Activated T-cell treated with anti-CD3 and anti-CD28 coated beads for 24 hours (primary cell): ENCODE measurements around the gene KRT33A.

Experiments used
- DNase-seq: peaks from one replicate; pipeline ENCODE4 v3.0.0-alpha.2; 2020; ENCODE audit warnings: low read depth

KRT33A gene

DNA sequence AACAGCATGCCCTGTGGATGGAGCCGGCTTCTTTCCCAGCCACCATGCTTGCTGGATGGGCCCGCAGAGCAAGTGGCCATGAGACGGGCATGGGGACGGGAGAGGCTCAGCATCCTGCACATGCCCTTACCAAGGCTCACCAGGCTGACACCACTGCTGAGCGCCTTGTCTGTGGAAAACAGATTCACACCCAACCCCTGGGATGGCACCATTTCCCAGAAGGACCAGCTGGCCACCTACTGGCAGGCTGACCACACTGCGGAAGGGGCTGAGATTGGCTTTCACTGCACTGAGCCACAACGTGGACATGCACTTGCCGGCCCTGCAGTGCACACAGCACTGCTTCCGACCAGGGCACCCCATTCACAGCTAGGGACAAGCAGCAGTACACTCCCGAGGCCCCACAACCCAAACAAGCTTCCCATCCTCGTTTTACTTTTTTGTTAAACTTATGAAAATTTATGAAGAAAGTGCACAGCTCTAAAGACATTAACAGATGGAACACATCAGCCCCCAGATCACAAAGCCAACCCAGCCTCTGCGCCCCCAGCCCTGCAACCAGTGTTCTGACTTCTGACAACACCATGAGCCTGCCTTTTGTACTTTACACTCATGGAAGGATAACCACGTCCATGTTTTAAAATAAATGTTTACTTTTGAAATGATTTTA is 21.2 kb downstream of the KRT33A start:
- no peak for DNase-seq

DNA sequence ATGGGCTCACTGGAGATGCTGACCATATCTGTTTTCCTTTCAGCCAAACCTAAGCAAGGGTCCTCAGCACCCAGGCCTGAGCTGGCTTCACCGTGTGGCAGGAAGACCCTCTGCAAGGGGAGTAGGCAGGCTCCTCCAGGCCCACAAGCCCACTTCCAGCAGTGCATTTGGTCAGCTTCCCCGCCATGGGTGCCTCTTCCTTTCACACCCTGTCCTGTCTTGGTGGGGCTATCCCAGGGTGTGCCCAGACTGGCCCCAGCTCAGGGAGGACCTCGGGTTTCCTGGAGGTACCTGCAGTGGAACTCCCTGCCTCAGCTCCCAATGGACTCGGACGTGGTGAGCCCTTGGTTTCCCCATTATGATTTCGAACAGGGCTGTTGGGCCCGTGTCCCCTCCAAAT is 22.4 kb downstream of the KRT33A start:
- DNase-seq, result no peak

DNA sequence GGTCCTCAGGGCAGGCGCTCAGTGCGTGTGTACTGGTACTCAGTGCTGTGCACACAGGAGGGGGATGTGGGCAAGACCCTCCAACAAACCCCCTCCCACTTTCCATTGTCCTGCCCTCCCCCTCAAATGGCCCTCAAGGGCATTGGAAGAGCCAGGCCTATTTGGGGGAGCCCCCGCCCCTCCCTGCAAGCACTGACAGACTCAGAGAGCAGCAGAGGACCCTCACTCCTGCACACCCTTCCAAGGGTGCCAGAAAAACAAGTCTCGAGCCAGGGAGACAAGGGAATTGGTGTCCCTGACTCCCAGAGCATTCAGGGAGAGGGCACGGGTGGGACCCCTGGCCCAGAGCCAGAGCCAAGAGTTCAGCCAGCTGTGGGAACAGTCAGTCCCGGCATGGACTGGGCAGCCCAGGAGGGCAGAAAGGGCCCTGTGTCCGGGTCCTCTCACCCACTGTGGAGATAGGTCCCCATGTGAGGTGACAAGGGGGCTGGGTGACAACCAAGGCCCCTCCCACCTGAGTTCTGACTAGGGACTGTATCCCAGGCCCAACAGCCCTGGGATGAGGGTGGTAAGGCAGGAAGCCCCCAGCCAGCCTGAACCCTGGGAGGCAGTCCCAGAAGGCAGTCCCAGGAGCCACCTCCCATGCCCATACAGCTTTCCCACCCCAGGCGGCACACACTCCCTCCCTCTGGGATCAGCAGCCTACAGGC is 23.1 kb downstream of the KRT33A start:
- DNase-seq, result no peak

DNA sequence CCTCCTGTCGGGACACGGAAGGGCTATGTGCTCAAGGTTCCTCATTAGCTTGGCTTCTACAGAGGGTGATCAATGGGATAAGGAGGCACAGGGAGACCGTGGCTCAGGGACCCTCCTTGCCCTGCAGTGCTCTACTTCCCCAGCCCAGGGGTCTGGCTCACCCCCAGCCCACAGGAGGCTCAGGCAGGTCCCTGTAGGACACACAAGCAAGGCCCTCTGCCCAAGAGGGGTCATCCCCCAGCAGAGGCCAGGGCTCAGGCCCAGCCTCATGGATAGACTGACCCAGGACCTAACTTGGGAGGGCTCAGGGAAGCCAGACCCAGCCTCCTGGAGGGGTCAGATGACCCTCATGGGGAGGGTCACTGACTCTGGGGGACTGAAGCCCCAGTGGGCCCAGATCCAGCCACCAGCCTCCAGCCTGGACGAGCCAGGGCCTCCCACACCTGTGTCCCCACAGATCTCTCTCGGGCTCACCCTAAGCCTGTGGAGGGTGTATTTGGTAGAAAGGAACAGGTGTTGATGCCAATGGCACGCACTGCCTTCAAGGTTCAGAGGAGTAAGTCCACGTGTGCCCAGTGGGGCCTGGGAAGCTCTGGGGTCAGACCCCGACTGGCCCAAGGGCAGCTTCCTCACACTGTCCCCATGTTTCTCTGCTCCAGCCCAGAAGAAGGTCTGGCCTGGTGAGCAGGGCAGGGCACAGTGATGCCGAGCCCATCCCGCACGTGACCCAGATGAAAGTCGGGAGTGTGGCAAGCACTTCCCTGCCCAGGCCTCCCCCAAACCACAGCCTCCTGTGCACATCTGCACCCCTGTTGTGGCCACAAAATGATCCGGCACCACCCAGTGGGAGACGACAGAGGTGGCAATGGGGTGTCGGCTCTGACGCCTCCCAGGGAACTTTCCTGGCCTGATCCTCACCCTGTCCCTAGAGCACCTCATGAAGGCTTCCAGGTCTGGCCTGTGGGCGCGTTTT is 24.2 kb downstream of the KRT33A start:
- no peak for DNase-seq

DNA sequence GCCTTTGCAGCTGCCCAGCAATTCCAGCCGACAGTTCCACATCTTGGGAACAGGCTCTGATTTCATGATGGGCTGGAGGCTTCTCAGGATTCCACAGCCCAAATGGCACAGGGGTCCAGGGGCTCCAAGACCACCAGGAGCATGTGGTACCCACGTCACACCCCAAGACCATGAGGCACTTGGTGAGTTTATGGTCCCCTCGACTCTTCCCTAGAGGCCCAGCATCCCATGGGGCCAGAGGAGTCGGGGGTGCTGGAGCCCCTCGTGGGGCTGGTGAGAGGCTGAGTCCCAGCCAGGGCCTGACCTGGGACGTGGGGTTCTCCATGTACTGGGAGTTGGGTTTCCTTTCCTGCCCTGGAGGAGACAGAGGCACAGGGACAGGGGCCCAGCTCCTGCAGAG is 25.0 kb downstream of the KRT33A start:
- no peak for DNase-seq

DNA sequence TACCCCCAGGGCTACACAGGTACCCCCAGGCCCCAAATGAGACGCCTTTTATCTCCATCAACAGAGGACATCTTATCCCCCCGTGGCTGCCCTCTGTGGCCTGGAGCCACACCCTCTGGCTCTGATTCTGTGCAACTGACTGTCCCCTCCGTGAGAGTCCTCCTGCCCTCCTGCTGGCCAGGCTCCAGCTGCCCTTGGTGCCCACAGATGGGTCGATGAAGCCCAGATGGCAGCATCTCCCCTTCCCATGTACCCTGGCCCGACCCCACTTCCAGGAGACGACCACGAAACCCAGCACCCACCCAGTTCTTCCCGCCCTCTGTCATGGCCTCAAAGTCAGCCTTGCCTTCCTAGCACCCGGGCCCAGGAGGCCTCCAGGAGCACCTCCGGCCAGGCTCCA is 25.5 kb downstream of the KRT33A start:
- no peak for DNase-seq

DNA sequence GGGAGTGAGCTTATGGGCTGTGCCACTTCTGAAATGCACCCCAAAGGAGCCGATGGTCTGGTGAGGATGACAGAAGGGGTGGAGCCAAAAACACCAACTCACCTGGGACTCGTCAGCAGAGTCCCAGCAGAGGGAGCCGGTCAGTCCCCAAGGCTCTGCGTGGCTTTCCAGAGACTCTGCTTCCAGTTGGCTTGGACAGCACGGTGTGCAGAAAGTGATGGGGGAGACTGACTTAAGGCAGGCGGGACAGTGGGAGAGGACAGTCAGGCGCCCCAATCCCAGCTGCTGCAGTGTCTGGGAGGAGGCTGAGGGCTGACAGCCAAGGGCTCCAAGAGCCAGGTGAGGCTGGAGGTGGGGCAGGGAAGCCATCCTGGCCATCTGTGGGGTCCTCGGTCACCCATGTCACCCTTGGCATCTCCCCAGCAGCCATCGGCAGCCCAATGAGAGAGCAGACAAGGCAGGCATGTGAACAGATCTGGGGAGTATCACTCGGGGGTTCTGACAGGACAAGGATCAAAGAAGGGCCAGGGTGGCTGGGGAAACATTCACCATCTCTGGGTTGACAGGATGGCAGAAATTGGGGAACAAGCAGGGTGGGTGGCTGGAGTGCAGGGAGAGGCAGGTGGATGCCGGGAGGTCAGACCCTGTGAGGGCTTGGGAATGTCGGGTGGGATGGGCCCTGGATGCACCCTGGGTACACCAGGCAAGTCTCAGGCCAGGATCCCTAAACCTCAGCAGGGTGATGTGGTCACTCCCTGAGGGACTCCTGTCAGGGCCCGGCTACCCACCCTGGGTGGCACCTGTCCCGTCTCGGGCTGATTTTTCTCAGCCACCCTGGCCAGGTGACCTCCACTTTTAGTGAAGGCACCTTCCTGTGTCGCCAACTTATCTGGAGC is 26.2 kb downstream of the KRT33A start:
- DNase-seq, result no peak

DNA sequence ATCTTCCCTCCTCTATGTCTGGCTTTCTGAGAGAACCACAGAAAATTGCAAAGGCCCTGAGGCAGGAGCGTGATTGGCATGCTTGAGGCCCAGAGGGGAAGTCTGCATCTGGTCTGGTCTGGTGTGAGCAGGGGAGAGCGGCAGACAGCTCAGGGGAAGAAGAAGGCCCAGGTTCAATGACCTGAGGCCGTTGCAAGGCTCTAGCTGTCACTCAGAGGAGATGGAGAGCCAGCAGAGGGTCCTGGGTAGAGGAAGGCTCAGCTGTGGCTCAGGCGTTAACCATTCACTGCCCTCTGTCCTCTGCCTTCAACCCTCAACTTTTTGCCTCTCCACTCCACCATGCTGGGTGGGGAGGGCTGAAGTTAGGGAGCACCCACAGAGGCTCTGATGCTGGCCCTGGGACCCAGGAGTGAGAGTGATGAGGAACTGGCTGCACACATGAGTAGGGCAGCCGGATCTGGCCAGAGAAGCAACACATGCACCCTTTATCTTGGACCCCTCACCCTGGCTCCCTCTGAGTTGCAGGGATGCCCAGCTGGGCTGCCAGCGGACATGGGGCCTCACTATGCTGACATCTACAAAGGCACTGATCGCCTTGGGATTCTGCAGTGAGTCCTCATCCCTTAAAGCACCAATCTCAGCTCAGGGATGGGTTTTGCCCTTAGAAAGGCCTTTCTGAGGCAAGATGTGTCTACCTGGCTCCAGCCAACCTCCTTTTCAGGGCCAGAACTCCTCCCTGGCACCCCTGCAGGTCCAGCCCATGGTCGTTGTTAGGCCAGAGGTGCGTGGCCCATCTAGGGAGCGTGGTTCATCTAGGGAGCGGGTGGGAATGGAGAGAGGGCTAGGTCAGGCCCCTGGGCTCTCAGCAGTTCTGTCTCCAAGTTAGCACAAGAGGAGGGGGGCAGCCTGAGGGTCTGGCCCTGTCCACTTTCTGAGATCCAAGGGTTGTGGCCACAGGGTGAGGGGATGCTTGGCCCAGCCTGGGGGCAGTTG is 27.4 kb downstream of the KRT33A start:
- DNase-seq, result no peak

DNA sequence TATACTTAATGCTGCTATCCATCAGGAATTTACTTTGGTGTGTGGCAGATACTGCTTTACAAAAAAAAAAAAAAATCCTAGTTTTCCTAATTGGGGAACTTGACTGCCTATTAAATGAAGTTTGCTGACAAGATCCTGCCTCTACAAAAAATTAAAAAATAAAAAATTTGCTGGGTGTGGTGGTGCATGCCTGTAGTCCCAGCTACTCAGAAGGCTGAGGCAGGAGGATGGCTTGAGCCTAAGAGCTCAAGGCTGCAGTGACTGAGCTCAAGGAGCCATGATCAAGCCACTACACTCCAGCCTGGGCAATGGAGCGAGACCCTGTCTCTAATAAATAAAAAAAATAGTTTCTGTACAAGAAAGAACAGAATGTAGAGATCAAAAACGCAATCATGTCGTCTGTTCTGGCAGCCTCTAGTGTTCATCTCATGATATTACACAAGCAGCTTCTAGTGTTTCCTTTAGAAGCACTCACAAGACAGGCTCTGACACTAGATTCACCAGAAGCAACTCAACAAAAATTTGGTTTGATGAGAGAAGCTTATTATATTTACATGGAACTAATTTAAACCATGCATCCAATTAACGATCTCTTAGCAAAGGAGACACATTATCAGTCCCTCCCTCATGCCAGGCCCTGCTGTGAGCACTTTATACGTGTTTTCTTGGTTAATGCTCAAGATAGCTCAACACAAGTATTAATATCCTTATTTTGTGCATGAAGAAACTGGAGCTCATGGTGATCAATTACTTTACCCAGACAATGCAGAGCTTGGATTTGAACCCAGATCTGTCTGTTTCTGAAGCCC is 28.3 kb downstream of the KRT33A start:
- DNase-seq, result no peak

DNA sequence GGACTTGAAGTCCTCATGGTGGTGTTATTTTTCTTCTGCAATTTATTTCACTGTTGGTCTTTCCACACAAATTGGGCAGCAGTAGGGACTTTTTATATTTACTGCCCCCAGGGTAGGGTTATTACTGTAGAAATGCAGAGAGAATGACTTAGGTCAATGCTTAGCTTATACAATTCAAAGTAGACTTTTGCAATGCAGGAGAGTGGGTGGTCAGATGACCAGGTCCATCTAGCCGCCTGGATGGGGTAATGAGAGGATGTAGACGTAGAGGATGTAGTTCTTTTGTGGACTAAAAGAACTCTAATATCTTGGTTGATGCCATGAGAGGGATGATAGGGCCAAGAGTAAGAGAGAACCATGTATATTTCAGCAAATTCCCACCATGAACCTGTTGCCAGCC is 32.4 kb downstream of the KRT33A start:
- no peak for DNase-seq

DNA sequence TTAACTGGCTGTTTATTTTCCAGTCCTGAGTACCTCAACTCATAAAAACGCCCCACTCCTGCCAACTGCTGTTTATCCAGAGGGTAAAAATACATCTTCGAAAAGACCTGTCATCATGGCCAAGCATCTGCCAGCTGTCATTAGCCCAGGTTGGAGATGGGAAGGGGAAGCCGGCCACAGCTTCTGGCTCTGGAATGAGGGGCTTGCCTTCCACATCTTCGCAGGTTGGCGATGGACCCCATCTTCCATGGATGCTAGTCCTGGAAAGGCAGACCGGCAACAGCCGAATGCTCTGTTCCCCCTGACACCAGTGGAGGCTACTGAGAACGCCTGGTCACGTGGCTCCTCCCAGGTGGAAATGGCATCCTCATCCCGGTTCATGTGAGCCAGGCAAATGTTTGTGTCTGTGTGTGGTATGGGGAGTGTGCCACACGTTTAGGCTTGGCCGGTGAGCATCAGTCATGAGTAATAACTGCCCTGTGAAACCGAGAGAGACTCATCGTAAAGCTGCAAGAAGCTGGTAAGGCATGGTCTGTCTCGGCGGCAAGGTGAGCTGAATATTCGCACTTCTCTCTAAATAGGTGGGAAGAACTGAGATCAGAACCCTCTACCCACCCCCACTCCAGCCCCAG is 34.7 kb downstream of the KRT33A start:
- DNase-seq, result no peak

DNA sequence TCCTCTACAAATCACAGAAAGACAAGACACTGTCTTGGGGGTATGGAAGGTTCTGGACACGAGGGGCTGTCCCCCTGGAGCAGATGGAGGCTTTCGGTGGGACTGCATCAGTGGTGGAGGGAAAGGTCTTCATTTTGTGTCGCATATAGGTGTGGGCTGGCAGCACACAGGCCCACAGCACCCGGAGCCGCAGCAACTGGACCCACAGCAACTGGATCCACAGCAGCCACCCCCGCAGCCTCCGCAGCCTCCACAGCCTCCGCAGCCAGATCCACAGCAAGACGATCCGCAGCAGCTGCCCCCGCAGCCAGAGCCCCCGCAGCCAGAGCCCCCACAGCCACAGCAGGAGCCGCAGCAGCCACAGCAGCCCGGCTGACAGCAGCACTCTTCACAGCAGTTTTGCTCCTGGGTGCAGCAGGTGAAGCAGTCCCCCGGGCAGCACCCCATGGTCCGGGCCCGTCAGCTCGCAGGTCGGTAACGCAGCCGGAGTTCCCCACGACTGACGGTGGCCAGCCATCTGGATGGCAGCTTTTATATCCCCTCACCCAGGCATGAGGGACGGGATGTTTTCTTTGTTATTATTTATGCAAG is 35.3 kb downstream of the KRT33A start, which contains the start of gene KRTAP17-1:
KRTAP17-1 (minus strand) TSS at position 507 of the 591 bp plus-strand sequence; CDS start at position 447, 60 bp downstream.
- no peak for DNase-seq

DNA sequence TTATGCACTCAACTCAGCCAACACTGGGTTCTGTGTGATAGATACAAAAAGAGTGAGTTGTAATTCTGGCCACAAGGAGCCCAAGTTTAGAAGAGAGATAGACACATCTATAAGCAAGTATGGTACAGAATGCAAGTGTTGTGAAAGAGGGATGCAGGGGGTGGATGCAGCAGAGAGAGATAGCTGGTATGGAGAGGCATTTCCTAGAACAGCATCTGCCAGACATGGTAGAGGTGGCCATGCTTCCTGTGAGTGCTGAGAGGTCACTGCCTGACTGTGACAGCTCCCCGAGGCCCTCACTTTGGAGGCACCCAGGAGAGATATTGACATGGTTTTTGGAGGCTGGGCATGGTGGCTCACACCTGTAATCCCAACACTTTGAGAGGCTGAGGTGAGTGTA is 39.5 kb downstream of the KRT33A start:
- no peak for DNase-seq

DNA sequence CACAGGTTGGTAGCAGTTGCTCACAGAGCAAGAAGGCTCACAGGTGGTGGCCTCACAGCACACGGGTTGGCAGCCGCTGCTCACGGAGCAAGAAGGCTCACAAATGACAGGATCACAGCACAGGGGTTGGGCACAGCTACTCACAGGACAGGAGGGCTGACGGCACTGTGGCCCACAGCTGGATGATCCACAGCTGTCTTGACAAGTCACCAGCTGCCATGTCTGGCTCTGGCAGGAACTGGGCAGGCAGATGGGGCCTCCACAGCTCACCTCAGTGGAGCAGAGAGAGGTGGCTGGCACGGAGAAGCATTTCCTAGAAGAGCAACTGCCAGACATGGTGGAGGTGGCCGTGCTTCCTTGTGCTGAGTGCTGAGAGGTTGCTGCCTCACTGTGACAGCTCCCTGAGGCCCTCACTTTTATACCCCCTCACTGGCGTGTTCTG is 41.7 kb downstream of the KRT33A start, which contains the start of gene KRTAP16-1:
KRTAP16-1 (minus strand) TSS at position 392 of the 442 bp plus-strand sequence; CDS start at position 336, 56 bp downstream.
- no peak for DNase-seq

DNA sequence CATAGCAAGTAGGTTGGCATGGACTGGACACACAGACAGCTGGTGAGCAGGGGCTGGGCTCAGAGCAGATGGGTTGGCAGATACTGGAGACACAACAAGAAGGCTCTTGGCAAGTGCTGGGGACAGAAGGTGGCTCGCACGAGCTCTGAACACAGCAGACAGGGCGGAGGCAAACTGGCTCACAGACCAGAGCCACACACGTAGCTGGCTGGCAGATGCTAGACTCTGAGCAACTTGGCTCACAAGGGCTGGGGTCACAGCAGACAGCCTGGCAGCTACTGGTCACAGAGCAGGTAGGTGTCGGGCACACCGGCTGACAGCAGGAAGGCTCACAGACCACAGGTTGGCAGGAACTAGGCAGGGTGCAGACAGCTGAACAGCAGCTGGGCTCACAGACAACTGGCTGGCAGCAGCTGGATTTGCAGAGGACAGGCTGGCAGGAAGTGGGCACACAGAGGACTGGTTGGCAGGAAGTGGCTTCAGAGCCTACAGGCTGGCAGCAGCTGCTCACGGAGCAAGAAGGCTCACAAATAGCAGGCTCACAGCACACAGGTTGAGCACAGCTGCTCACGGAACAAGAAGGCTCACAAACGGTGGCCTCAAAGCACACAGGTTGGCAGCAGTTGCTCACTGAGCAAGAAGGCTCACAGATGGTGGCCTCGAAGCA is 42.2 kb downstream of the KRT33A start:
- DNase-seq, result peak; percentile 31

DNA sequence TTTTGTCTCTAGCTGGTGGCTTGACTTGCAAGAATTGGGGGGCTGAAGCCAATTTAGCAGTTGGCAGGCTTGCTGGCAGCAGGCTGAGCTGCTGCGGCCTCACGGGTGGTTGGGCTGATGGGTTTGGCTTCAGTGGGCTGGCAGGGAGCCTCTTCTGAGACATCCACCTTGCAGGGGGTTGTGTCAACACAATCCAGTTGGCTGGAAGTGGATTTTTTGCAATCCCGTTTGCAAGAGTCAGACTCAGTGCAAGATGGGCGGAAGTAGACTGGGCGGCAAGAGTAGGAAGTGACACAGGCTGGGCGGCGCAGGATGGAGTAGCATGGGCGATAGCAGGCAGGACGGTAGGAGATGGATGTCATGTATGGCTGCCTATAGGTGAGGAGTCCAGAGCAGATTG is 43.0 kb downstream of the KRT33A start:
- DNase-seq, result no peak

DNA sequence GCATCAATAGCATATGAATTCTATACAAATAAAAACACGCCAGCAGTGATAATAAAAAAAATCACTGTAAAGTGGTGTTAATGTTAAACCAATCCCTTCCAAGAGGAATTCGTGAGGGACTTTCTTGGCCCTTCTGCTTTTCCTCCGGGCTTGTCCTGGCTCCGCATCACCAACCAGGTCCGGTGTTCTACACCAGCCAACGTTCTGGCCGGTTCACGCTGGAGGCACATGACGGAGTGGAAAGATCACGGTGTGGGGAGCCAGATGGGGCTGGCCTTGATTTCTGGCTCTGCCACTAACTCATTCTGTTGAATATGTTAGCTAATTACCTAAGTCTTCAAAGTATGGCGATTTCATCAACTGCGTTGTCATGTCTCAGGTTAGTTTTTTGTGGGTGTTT is 46.5 kb downstream of the KRT33A start:
- no peak for DNase-seq

DNA sequence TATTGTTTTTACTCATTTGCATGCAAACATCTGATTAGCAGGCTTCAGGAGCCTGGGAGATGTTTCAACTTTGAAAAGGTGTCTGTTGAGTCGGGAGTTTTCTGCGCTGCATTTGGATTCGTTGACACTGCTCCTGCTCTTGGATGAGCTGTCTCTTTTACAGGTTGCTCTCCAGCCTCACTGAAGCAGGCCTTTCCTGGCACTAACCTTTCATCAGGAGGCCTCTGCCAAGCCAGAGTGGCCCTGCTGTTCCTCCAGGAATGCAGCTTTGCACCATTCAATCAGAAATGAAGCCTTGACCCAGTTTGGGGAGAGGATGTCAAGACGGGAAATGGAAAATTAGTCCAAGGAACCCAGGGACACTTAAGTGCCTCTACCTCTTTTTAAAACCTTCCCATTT is 47.6 kb downstream of the KRT33A start:
- DNase-seq, result no peak
